Colonic mucosa (tissue), 4 donors: Measurements from ENCODE around the gene AVEN. TPM values are rescaled to one million over a fixed set of nuclear protein-coding genes. Genes with fewer than 3 reads are reported as not detected.

Experiments
- DNase-seq: peaks from one replicate; pipeline ENCODE4 v3.0.0-alpha.2; 2020
- H3K27ac ChIP-seq: fragments of 200-600 bp; one replicate; pipeline ENCODE4 v1.8.0; 2021
- H3K27me3 ChIP-seq: fragments of 200-600 bp; one replicate; pipeline ENCODE4 v1.8.0; 2021
- H3K36me3 ChIP-seq: fragments of 200-600 bp; one replicate; pipeline ENCODE4 v1.8.0; 2021
- H3K4me1 ChIP-seq: fragments of 200-600 bp; one replicate; pipeline ENCODE4 v1.8.0; 2021; ENCODE audit warnings: mild to moderate bottlenecking
- H3K4me3 ChIP-seq: fragments of 200-600 bp; one replicate; pipeline ENCODE4 v1.8.0; 2021
- H3K9ac ChIP-seq, 2 donors: one replicate each; pipeline ENCODE4 v1.7.0; 2013; ENCODE audit warnings: control low read depth in 2 of 2, low read depth in 2 of 2, low read length in 2 of 2
- H3K9me3 ChIP-seq: fragments of 200-600 bp; one replicate; pipeline ENCODE4 v1.8.0; 2021
- CTCF ChIP-seq: fragments of 200-600 bp; IDR thresholded peaks from one replicate; pipeline ENCODE4 v1.8.0; 2022; ENCODE audit warnings: antibody characterized with exemption, mild to moderate bottlenecking
- intact Hi-C: fragments of 100-400 bp; cut with DNase I; formaldehyde crosslinking; loops from one replicate; pipeline ENCODE4 v1.14.1; 2022
- total RNA-seq, 2 donors: library from RNA; stranded (reverse); fragmentation: NEBNext Ultra II Directional in 1 of 2; extraction: Animal tissue kit (Norgen Biotek cat#: 25700) in 1 of 2; gene quantifications; one replicate each; pipeline ENCODE4 v1.2.1, GENCODE V29; 2021
- donor health status: healthy.
- donor health status: DM: no; HTN: no; CAD: no.
- donor health status: DM: no; HTN: no; CAD: no.

AVEN gene
- total RNA-seq, 2 donors from 2014 or later, result 10.0 to 13.9 TPM

- Histone ChIP-seq H3K4me1 (no peaks in the 10 kb centered on the region), H3K36me3 (no peaks in the 10 kb centered on the region), H3K9ac (no peak overlapping the region), H3K27me3 (no peaks in the 10 kb centered on the region), H3K4me3 (no peak overlapping the region), H3K27ac (no peak overlapping the region), H3K9me3 (no peaks in the 10 kb centered on the region)
- DNase-seq, result no peak
- no peak for TF ChIP-seq CTCF
- intact Hi-C loops, result no loop called here
These were observed 178.2 kb downstream of the AVEN start for GRCh38 chr15:33860754-33861153.

- no peaks in the 10 kb centered on the region for H3K9me3 ChIP-seq
These were observed 178.9 kb downstream of the AVEN start for GRCh38 chr15:33859992-33860545.

GRCh38 chr15:33858836-33859235 lies 180.2 kb downstream of the AVEN start:
- Histone ChIP-seq H3K9me3 (no peaks in the 10 kb centered on the region), H3K9ac (no peak overlapping the region), H3K36me3 (no peaks in the 10 kb centered on the region), H3K4me3 (no peak overlapping the region), H3K27ac (no peak overlapping the region), H3K27me3 (no peaks in the 10 kb centered on the region), H3K4me1 (no peaks in the 10 kb centered on the region)
- intact Hi-C loops, result no loop called here
- no peak for DNase-seq
- no peak for TF ChIP-seq CTCF

More at GRCh38 chr15:33859992-33860545, 178.9 kb downstream of the AVEN start:
- Histone ChIP-seq H3K9ac (no peak overlapping the region), H3K4me3 (no peak overlapping the region), H3K4me1 (no peaks in the 10 kb centered on the region), H3K27ac (no peak overlapping the region), H3K36me3 (no peaks in the 10 kb centered on the region), H3K27me3 (no peaks in the 10 kb centered on the region)
- intact Hi-C loops, result no loop called here
- no peak for DNase-seq
- no peak for TF ChIP-seq CTCF

- Histone ChIP-seq H3K9me3 (no peaks in the 10 kb centered on the region), H3K4me3 (no peak overlapping the region), H3K9ac (no peak overlapping the region), H3K27ac (no peak overlapping the region), H3K27me3 (no peaks in the 10 kb centered on the region), H3K4me1 (no peaks in the 10 kb centered on the region), H3K36me3 (no peaks in the 10 kb centered on the region)
- TF ChIP-seq CTCF, result no peak
- intact Hi-C loops, result no loop called here
- DNase-seq, result no peak
These were observed 181.3 kb downstream of the AVEN start for GRCh38 chr15:33857726-33858125.

GRCh38 chr15:33852570-33852969 lies 186.4 kb downstream of the AVEN start:
- no peak for TF ChIP-seq CTCF
- intact Hi-C loops, result no loop called here
- Histone ChIP-seq H3K27ac (no peak overlapping the region), H3K4me1 (no peaks in the 10 kb centered on the region), H3K27me3 (no peaks in the 10 kb centered on the region), H3K4me3 (no peak overlapping the region), H3K9me3 (no peaks in the 10 kb centered on the region), H3K9ac (no peak overlapping the region), H3K36me3 (no peaks in the 10 kb centered on the region)
- no peak for DNase-seq
